ENCODE data around the gene CARNS1. TPM values are rescaled to one million over a fixed set of nuclear protein-coding genes. Genes with fewer than 3 reads are reported as not detected.

CARNS1 gene
- total RNA-seq, 1 experiment from 2014 or later = 1.3 TPM

DNA sequence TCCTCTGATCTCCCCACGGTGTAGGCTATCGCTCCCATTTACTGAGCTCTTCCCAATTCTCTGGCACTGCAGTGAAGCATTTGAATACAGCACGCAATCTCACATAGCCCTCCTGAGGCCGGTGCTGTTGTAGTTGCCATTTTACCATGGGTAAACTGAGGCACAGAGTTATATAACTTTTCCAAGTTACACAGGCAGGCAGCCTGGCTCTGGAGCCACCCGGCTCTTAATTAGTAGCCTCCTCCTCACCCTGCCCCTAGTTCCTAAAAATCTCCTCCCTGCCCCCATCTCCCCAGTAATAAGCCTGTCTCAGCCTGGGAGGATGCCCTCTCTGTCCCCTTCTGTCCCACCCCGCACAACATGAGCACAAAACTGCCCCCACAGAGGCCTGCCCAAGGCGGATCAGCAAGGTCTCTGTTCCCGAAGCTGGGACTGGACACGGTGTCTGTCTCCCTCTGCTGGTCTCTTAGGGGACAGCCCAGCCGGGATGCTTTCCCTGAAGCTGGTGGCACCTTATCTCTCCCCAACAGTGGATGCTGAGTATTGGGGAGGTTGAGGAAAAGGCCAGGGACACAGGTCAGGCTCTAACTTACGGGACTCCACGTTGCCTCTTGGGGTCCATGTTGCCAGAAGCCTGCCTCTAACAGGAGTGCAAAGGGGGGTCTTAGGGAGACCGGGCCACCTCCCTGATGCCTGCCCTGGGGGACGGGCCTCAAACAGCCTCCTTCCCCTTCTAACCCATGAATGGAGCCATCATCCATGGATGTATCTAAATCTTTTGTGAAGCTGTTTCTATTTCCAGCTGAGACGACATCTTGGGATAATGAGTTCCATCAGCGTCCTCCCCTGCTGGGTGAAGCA, 33.0 kb upstream of the CARNS1 start:
- TF ChIP-seq, protein P1, sequence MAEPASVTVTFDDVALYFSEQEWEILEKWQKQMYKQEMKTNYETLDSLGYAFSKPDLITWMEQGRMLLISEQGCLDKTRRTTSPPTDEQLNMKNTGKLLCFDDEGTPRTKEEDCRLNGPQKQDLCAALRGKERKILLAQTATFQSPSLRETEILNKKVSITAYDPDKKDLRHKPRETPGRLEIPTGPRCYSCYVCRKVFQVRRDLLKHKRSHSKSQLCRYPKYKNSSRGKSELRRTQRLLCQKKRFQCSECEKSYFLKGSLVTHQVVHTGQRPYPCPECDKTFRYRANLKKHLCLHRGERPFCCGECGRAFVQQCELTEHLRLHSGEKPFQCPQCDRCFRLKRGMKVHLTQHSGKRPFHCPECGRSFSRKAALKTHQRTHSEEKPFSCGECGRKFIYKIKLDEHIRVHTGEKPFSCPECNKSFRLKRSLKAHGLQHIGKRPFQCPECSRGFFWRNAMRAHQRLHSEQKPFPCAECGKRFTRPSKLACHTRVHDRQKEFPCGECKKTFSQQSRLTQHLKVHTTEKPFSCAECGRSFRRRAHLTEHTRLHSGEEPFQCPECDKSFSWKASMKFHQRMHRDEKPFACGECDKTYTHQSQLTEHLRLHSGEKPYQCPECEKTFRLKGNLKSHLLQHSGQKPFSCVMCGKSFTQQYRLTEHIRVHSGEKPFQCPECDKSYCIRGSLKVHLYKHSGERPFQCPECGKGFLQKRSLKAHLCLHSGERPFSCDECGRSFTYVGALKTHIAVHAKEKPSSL (CRISPR knock-in tag; conservative IDR thresholded peaks at IDR 0.05) = no peak
- TF ChIP-seq SMAD3 (CRISPR knock-in tag; IDR thresholded peaks at IDR 0.05; ENCODE audit: borderline replicate concordance) (no peak), FOXK1 (CRISPR knock-in tag; IDR thresholded peaks at IDR 0.05) (no peak), ZNF121 (CRISPR knock-in tag; IDR thresholded peaks at IDR 0.05) (0 out of 2 replicates have a peak, but pooled peaks have one; percentile 16), ZNF671 (CRISPR knock-in tag; IDR thresholded peaks at IDR 0.05) (no peak), ETV6 (CRISPR knock-in tag; IDR thresholded peaks at IDR 0.05) (0 out of 2 replicates have a peak, but pooled peaks have one; percentile 19)
- TF ChIP-seq, protein P2, sequence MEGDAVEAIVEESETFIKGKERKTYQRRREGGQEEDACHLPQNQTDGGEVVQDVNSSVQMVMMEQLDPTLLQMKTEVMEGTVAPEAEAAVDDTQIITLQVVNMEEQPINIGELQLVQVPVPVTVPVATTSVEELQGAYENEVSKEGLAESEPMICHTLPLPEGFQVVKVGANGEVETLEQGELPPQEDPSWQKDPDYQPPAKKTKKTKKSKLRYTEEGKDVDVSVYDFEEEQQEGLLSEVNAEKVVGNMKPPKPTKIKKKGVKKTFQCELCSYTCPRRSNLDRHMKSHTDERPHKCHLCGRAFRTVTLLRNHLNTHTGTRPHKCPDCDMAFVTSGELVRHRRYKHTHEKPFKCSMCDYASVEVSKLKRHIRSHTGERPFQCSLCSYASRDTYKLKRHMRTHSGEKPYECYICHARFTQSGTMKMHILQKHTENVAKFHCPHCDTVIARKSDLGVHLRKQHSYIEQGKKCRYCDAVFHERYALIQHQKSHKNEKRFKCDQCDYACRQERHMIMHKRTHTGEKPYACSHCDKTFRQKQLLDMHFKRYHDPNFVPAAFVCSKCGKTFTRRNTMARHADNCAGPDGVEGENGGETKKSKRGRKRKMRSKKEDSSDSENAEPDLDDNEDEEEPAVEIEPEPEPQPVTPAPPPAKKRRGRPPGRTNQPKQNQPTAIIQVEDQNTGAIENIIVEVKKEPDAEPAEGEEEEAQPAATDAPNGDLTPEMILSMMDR (IDR thresholded peaks at IDR 0.05) = peak; percentile 90
- TF ChIP-seq, protein P3, sequence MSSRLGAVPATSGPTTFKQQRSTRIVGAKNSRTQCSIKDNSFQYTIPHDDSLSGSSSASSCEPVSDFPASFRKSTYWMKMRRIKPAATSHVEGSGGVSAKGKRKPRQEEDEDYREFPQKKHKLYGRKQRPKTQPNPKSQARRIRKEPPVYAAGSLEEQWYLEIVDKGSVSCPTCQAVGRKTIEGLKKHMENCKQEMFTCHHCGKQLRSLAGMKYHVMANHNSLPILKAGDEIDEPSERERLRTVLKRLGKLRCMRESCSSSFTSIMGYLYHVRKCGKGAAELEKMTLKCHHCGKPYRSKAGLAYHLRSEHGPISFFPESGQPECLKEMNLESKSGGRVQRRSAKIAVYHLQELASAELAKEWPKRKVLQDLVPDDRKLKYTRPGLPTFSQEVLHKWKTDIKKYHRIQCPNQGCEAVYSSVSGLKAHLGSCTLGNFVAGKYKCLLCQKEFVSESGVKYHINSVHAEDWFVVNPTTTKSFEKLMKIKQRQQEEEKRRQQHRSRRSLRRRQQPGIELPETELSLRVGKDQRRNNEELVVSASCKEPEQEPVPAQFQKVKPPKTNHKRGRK (CRISPR knock-in tag; IDR thresholded peaks at IDR 0.05; ENCODE audit: borderline replicate concordance) = no peak
- H3K27ac Mint-ChIP-seq = no peak overlapping the region; the same call in 1 of the 2 replicates
- H3K27me3 Mint-ChIP-seq (ENCODE audit: low read depth) = peaks cover 52% of the 10 kb centered on the region
- no peaks in the 10 kb centered on the region for H3K36me3 Mint-ChIP-seq
- H3K4me3 Mint-ChIP-seq = no peak overlapping the region
- ChIA-PET CTCF (interaction anchor here (0.6 to 25.7 kb wide), 43 partner anchors 9 to 916 kb away, joined by 3 to 842 read pairs (median 5); partner anchors contain the start of genes CLCF1, NUDT8, POLD4 and PPP1CA), POLR2A (interaction anchor here (0.7 to 1.5 kb wide), 3 partner anchors 8 to 54 kb away, joined by 3 to 8 read pairs (median 4); partner anchors contain the start of gene POLD4)
- H3K9me3 Mint-ChIP-seq = no peaks in the 10 kb centered on the region
- peaks cover 17% of the 10 kb centered on the region for H3K4me1 Mint-ChIP-seq
- peak; percentile 90 for DNase-seq (ENCODE audit: low spot score)
- peak; percentile 85 for ATAC-seq

DNA sequence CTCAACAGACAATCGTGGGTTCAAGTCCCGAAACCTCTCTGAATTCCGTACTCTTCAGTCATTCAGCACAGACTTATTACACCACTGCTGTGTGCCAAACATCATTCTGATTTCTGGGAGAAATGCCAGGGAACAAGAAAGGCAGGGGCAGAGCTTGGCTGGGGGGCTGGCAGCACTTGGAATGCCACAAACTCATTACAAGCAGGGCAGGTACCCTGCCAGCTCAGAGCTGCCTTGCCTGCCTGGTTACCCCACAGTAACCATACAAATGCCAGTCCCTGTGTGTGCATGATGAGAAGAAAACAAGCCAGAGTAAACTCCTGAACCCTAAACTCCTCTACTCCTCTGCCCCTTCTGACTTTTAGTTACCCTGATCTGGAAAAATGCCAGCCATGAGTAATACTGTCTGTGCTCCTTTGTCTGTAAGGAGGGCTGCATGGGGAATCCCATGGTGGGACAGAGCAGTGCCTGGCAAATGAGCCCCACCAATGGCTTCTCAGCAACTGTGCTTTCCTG, 30.6 kb upstream of the CARNS1 start:
- H3K4me1 Mint-ChIP-seq = peaks cover 25% of the 10 kb centered on the region
- TF ChIP-seq ZNF232 (CRISPR knock-in tag; IDR thresholded peaks at IDR 0.05) = no peak
- no peak for TF ChIP-seq TCF7 (CRISPR knock-in tag; IDR thresholded peaks at IDR 0.05; ENCODE audit: low read depth)
- TF ChIP-seq, protein P4, sequence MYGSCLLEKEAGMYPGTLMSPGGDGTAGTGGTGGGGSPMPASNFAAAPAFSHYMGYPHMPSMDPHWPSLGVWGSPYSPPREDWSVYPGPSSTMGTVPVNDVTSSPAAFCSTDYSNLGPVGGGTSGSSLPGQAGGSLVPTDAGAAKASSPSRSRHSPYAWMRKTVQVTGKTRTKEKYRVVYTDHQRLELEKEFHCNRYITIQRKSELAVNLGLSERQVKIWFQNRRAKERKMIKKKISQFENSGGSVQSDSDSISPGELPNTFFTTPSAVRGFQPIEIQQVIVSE (CRISPR knock-in tag; IDR thresholded peaks at IDR 0.05; ENCODE audit: borderline replicate concordance) = no peak
- no peak for TF ChIP-seq MXD4 (CRISPR knock-in tag; IDR thresholded peaks at IDR 0.05; ENCODE audit: borderline replicate concordance)
- H3K27ac Mint-ChIP-seq = no peak overlapping the region
- no peak overlapping the region for H3K4me3 Mint-ChIP-seq
- DNase-seq (ENCODE audit: low spot score) (no peak), ATAC-seq (no peak)
- no peaks in the 10 kb centered on the region for H3K9me3 Mint-ChIP-seq
- H3K27me3 Mint-ChIP-seq (ENCODE audit: low read depth) = peaks cover 38% of the 10 kb centered on the region
- ChIA-PET POLR2A (interaction anchor here (0.6 kb wide), 1 partner anchor 94 kb away, joined by 5 read pairs; no protein-coding TSS in a partner anchor), CTCF (interaction anchor here (0.9 to 25.7 kb wide), 5 partner anchors 9 to 39 kb away, joined by 3 to 842 read pairs (median 5); partner anchors contain the start of genes CLCF1 and POLD4)
- H3K36me3 Mint-ChIP-seq = no peaks in the 10 kb centered on the region

DNA sequence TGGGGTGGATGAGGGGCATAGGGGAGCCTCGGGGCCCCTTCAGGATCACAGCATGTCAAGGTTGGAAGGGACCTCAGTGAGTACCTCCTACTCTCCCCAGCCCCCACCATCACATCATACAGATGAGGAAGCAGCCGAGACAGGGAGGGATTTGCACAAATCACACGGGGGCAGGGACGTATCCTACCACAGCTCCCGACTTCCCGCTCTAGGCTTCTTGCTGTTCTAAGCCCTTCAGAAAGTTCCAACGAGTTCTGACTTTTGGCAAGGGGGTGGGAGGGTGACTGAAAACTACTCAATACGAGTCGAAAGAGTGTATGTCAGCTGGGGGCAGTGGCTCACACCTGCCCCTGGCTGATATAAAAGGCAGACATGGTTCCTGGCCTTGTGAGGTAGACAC, 28.4 kb upstream of the CARNS1 start:
- ATAC-seq = no peak
- Mint-ChIP-seq H3K4me1 (peaks cover 30% of the 10 kb centered on the region), H3K27me3 (ENCODE audit: low read depth) (peaks cover 30% of the 10 kb centered on the region), H3K36me3 (no peaks in the 10 kb centered on the region), H3K9me3 (no peaks in the 10 kb centered on the region), H3K27ac (no peak overlapping the region), H3K4me3 (no peak overlapping the region)
- CTCF ChIA-PET = interaction anchor here (0.6 to 25.7 kb wide), 11 partner anchors 11 to 125 kb away, joined by 3 to 842 read pairs (median 5); partner anchors contain the start of genes CLCF1, POLD4 and PPP1CA
- POLR2A ChIA-PET = interaction anchor here (0.9 to 1.5 kb wide), 3 partner anchors 15 to 41 kb away, joined by 3 to 6 read pairs (median 5); partner anchors contain the start of genes PPP1CA and RPS6KB2
- no peak for DNase-seq (ENCODE audit: low spot score)
- TF ChIP-seq, protein P5, sequence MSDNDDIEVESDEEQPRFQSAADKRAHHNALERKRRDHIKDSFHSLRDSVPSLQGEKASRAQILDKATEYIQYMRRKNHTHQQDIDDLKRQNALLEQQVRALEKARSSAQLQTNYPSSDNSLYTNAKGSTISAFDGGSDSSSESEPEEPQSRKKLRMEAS (CRISPR knock-in tag; IDR thresholded peaks at IDR 0.05) = no peak
- TF ChIP-seq ZNF423 (CRISPR knock-in tag; IDR thresholded peaks at IDR 0.05) (no peak), CBFB (CRISPR knock-in tag; IDR thresholded peaks at IDR 0.05; ENCODE audit: low read depth) (no peak), JUN (CRISPR knock-in tag; IDR thresholded peaks at IDR 0.05) (no peak)
- TF ChIP-seq, protein P6, sequence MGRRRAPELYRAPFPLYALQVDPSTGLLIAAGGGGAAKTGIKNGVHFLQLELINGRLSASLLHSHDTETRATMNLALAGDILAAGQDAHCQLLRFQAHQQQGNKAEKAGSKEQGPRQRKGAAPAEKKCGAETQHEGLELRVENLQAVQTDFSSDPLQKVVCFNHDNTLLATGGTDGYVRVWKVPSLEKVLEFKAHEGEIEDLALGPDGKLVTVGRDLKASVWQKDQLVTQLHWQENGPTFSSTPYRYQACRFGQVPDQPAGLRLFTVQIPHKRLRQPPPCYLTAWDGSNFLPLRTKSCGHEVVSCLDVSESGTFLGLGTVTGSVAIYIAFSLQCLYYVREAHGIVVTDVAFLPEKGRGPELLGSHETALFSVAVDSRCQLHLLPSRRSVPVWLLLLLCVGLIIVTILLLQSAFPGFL (CRISPR knock-in tag; IDR thresholded peaks at IDR 0.05; ENCODE audit: borderline replicate concordance) = no peak
- TF ChIP-seq, protein P2 (IDR thresholded peaks at IDR 0.05) = no peak

Measured in WTC11 (cell line).